Measurements from ENCODE around the gene GSTM1.
"Not testable (repeated sequence)": the region's sequence is repeated elsewhere in the genome, so short reads cannot be mapped to it uniquely, and the experiment has no call there.

GSTM1 gene

GRCh38 chr1:109659997-109660690 lies 27.5 kb upstream of the GSTM1 start:
- no peak for TF ChIP-seq CTCF (conservative IDR thresholded peaks at IDR 0.05; ENCODE audit: low read length)
- H3K4me3 ChIP-seq (ENCODE audit: low read length): no peak overlapping the region
- no peak for DNase-seq (ENCODE audit: low read depth)

- not testable (repeated sequence) for DNase-seq (ENCODE audit: low read depth); H3K4me3 ChIP-seq (ENCODE audit: low read length)
Observed at GRCh38 chr1:109660691-109661026, 27.0 kb upstream of the GSTM1 start.

DNA sequence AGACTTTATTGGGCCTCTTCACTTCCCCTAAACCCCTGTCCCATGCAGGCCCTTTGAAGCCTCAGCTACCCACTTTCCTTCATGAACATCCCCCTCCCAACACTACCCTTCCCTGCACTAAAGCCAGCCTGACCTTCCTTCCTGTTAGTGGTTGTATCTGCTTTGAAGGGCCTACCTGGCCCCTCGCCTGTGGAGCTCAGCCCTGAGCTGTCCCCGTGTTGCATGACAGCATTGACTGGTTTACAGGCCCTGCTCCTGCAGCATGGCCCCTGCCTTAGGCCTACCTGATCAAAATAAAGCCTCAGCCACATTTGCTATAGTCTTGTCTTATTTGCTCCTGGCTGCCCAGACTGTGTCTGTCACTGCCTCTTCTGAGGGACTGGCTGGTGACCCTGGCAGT lies 26.2 kb upstream of the GSTM1 start:
- TF ChIP-seq CTCF (conservative IDR thresholded peaks at IDR 0.05; ENCODE audit: low read length): no peak
- no peak for DNase-seq (ENCODE audit: low read depth)
- H3K4me3 ChIP-seq (ENCODE audit: low read length): no peak overlapping the region

DNA sequence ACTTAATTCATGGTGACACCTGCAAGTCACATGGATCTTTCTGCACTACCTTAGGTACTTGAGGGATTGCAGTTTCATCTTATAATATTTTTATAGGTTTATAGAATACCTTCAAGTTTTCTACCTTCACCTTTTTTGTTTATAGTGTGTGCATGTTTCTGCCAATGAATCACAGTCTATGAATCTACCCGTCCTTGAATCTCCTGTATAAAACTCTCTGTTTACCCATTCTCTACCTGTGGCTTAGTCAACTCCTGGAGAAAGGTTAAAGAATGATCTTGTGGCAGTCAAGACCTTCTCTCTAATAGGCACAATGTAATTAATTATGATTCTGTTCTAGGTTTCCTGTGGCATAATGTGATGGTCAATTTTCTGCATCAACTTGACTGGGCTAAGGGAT lies 22.9 kb upstream of the GSTM1 start:
- no peak for TF ChIP-seq CTCF (conservative IDR thresholded peaks at IDR 0.05; ENCODE audit: low read length)

DNA sequence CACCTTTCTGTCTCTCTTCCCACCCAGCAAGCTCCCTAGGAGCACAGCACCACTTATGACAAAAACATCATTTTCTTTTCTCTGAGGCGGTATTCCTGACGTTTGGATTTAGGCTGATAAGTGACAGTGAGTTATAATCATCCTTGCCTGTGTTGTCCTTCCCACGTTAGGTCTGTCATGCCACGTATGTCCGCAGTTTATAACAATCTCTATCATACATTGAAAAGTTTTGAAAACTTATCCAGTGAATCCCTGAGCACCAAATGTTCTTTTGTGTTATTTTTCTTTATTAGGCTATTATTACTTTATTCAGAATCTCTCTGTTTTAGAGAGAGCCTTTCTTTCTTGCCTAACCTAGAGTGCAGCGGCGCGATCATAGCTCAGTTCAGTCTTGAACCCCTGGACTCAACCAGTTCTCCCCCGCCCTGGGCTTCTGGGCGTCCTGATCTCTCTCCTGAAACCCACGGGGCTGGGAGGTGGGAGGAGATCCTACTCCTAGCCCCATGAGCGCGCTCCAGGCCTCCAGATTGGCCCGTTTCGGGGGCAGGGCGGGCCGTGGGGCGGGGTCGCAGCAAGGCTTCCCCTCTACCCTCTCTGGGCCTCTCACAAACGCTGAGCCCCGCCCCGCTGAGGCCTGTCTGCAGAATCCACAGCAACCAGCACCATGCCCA lies 20.0 kb upstream of the GSTM1 start, which contains the start of gene GSTM2:
Gene GSTM2, plus strand, starts transcription at position 606 of the 671 bp plus-strand sequence. Its CDS starts 59 bp downstream, at position 665.
- peak within 1 kb of the TSS; percentile 68 for H3K4me3 ChIP-seq (ENCODE audit: low read length)
- peak; percentile 81 for DNase-seq (ENCODE audit: low read depth)
- no peak for TF ChIP-seq CTCF (conservative IDR thresholded peaks at IDR 0.05; ENCODE audit: low read length)

More for the DNA sequence above, 22.9 kb upstream of the GSTM1 start:
- H3K4me3 ChIP-seq (ENCODE audit: low read length): no peak overlapping the region
- DNase-seq (ENCODE audit: low read depth): no peak

DNA sequence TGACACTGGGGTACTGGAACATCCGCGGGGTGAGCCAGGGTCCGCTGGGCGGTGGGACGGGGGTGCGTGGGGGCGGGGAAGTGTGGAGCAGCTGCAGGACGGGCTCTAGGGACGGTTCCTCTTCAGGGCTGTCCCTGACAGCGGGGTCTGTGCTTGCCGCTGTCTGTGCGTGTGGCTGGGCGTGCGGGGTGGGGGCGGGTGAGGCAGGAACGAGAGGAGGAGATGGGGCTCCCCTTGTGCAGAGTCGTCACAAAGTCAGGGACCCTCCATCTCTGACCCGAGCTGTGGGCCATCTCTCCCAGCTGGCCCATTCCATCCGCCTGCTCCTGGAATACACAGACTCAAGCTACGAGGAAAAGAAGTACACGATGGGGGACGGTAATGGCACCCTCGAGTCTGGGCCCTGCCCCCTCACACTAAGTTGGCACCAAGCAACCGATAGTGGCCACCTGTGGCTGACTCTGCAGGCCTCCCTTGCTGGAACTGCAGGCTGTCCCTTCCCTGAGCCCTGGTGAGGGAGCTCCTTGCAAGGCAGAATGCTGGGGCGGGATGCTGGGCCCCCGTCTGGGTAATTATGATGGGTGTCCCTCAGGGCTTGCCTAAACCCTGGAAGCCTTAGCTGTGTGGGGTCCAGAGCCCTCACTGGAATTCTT lies 19.4 kb upstream of the GSTM1 start:
- DNase-seq (ENCODE audit: low read depth): no peak
- no peak for TF ChIP-seq CTCF (conservative IDR thresholded peaks at IDR 0.05; ENCODE audit: low read length)
- peak overlapping the region; percentile 68 for H3K4me3 ChIP-seq (ENCODE audit: low read length)

DNA sequence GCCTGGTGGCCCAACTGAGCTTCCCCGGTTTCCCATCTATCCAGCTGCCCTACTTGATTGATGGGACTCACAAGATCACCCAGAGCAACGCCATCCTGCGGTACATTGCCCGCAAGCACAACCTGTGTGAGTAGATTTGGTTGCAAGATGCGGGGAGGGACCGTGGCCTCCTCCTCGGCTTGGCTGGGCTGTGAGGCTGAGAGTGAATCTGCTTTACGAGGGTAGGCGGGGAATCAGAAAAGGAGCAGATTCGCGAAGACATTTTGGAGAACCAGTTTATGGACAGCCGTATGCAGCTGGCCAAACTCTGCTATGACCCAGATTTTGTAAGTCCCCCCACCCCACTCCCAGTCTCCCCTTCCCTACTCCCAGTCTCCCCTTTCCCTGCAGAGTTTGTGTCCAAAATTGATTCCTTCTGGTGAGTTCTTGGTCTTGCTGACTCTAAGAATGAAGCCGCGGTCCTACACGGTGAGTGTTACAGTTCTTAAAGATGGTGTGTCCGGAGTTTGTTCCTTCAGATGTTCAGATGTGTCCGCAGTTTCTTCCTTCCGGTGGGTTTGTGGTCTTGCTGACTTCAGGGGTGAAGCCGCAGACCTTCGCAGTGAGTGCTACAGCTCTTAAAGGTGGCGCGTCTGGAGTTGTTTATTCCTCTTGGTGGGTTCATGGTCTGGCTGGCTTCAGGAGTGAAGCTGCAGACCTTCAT lies 18.2 kb upstream of the GSTM1 start:
- DNase-seq (ENCODE audit: low read depth): no peak
- TF ChIP-seq CTCF (conservative IDR thresholded peaks at IDR 0.05; ENCODE audit: low read length): no peak
- no peak overlapping the region for H3K4me3 ChIP-seq (ENCODE audit: low read length)

- H3K4me3 ChIP-seq (ENCODE audit: low read length); DNase-seq (ENCODE audit: low read depth): not testable (repeated sequence)
Observed at GRCh38 chr1:109669949-109670302, 17.7 kb upstream of the GSTM1 start.
